ENCODE data around the gene MYO1B.

MYO1B gene

GRCh38 chr2:191262436-191262835 is 17.2 kb downstream of the MYO1B start:
- no peak for DNase-seq (ENCODE audit: low spot score)

GRCh38 chr2:191263050-191263449 is 17.8 kb downstream of the MYO1B start:
- no peak for DNase-seq (ENCODE audit: low spot score)

- DNase-seq (ENCODE audit: low spot score): peak; percentile 46
These were observed 19.5 kb downstream of the MYO1B start for GRCh38 chr2:191264647-191265081.

- DNase-seq (ENCODE audit: low spot score): peak; percentile 32
These were observed 20.3 kb downstream of the MYO1B start for GRCh38 chr2:191265311-191266170.

- DNase-seq (ENCODE audit: low spot score): no peak
These were observed 21.0 kb downstream of the MYO1B start for GRCh38 chr2:191266201-191266600.

GRCh38 chr2:191268596-191268995 is 23.4 kb downstream of the MYO1B start:
- DNase-seq (ENCODE audit: low spot score): no peak

- no peak for DNase-seq (ENCODE audit: low spot score)
These were observed 25.3 kb downstream of the MYO1B start for GRCh38 chr2:191270306-191271161.

- DNase-seq (ENCODE audit: low spot score): no peak
These were observed 26.9 kb downstream of the MYO1B start for GRCh38 chr2:191272064-191272463.

GRCh38 chr2:191274413-191274815 is 29.2 kb downstream of the MYO1B start:
- DNase-seq (ENCODE audit: low spot score): no peak

GRCh38 chr2:191276792-191277465 is 31.7 kb downstream of the MYO1B start:
- no peak for DNase-seq (ENCODE audit: low spot score)

- DNase-seq (ENCODE audit: low spot score): no peak
These were observed 35.1 kb downstream of the MYO1B start for GRCh38 chr2:191280290-191280689.

GRCh38 chr2:191280834-191281756 is 35.9 kb downstream of the MYO1B start:
- no peak for DNase-seq (ENCODE audit: low spot score)

GRCh38 chr2:191285252-191285651 is 40.0 kb downstream of the MYO1B start:
- DNase-seq (ENCODE audit: low spot score): no peak

GRCh38 chr2:191287820-191288219 is 42.6 kb downstream of the MYO1B start:
- DNase-seq (ENCODE audit: low spot score): no peak

GRCh38 chr2:191289049-191289448 is 43.8 kb downstream of the MYO1B start:
- DNase-seq (ENCODE audit: low spot score): no peak

- DNase-seq (ENCODE audit: low spot score): no peak
These were observed 46.3 kb downstream of the MYO1B start for GRCh38 chr2:191291471-191291870.

GRCh38 chr2:191292869-191293268 is 47.7 kb downstream of the MYO1B start:
- no peak for DNase-seq (ENCODE audit: low spot score)

GRCh38 chr2:191295088-191295487 is 49.9 kb downstream of the MYO1B start:
- no peak for DNase-seq (ENCODE audit: low spot score)

GRCh38 chr2:191296083-191297006 is 51.1 kb downstream of the MYO1B start:
- no peak for DNase-seq (ENCODE audit: low spot score)

GRCh38 chr2:191297033-191297432 is 51.8 kb downstream of the MYO1B start:
- no peak for DNase-seq (ENCODE audit: low spot score)
